Stimulated activated naive CD8-positive, alpha-beta T cell treated with anti-CD3 and anti-CD28 coated beads, Interleukin-15, Interleukin-2, amounts not matched to agents 100 ng/mL and 50 ng/mL, for 24 hours (primary cell): ENCODE data around the gene TRAM2.

Experiments
- H3K27ac Mint-ChIP-seq: one replicate; pipeline ENCODE4 v1.8.0; 2021; ENCODE audit warnings: mild to moderate bottlenecking, mixed read lengths
- H3K27me3 Mint-ChIP-seq: one replicate; pipeline ENCODE4 v1.8.0; 2021; ENCODE audit warnings: mixed read lengths
- H3K36me3 Mint-ChIP-seq: one replicate; pipeline ENCODE4 v1.8.0; 2021; ENCODE audit warnings: low read depth, mixed read lengths
- H3K4me1 Mint-ChIP-seq: one replicate; pipeline ENCODE4 v1.8.0; 2021; ENCODE audit warnings: low read depth, mixed read lengths
- H3K4me3 Mint-ChIP-seq: one replicate; pipeline ENCODE4 v1.8.0; 2021; ENCODE audit warnings: mild to moderate bottlenecking, mixed read lengths
- H3K9me3 Mint-ChIP-seq: one replicate; pipeline ENCODE4 v1.8.0; 2021; ENCODE audit warnings: mixed read lengths

Gene TRAM2

GRCh38 chr6:52537001-52537753 lies 39.7 kb downstream of the TRAM2 start:
- H3K4me1 Mint-ChIP-seq, result peaks cover 40% of the 10 kb centered on the region
- no peaks in the 10 kb centered on the region for H3K9me3 Mint-ChIP-seq
- no peaks in the 10 kb centered on the region for H3K27me3 Mint-ChIP-seq
- no peak overlapping the region for H3K4me3 Mint-ChIP-seq
- peak overlapping the region; percentile 70 for H3K27ac Mint-ChIP-seq
- peaks cover 6% of the 10 kb centered on the region for H3K36me3 Mint-ChIP-seq

GRCh38 chr6:52536424-52536916 lies 40.4 kb downstream of the TRAM2 start:
- H3K9me3 Mint-ChIP-seq, result no peaks in the 10 kb centered on the region
- no peaks in the 10 kb centered on the region for H3K27me3 Mint-ChIP-seq
- H3K4me3 Mint-ChIP-seq, result no peak overlapping the region
- H3K27ac Mint-ChIP-seq, result no peak overlapping the region
- peaks cover 6% of the 10 kb centered on the region for H3K36me3 Mint-ChIP-seq
- peaks cover 40% of the 10 kb centered on the region for H3K4me1 Mint-ChIP-seq

GRCh38 chr6:52535711-52536423 lies 41.0 kb downstream of the TRAM2 start:
- no peak overlapping the region for H3K4me3 Mint-ChIP-seq
- no peaks in the 10 kb centered on the region for H3K27me3 Mint-ChIP-seq
- H3K9me3 Mint-ChIP-seq, result no peaks in the 10 kb centered on the region
- peak overlapping the region; percentile 73 for H3K27ac Mint-ChIP-seq
- H3K36me3 Mint-ChIP-seq, result peaks cover 6% of the 10 kb centered on the region
- peaks cover 40% of the 10 kb centered on the region for H3K4me1 Mint-ChIP-seq

GRCh38 chr6:52534966-52535390 lies 41.9 kb downstream of the TRAM2 start:
- Mint-ChIP-seq H3K9me3 (no peaks in the 10 kb centered on the region), H3K27ac (peak overlapping the region; percentile 23), H3K4me3 (no peak overlapping the region), H3K36me3 (peaks cover 6% of the 10 kb centered on the region), H3K27me3 (no peaks in the 10 kb centered on the region), H3K4me1 (peaks cover 40% of the 10 kb centered on the region)

GRCh38 chr6:52534363-52534762 lies 42.5 kb downstream of the TRAM2 start:
- Mint-ChIP-seq H3K9me3 (no peaks in the 10 kb centered on the region), H3K36me3 (peaks cover 6% of the 10 kb centered on the region), H3K27ac (no peak overlapping the region), H3K27me3 (no peaks in the 10 kb centered on the region), H3K4me1 (peaks cover 38% of the 10 kb centered on the region), H3K4me3 (no peak overlapping the region)

GRCh38 chr6:52533491-52533890 lies 43.4 kb downstream of the TRAM2 start:
- H3K4me3 Mint-ChIP-seq, result no peak overlapping the region
- no peaks in the 10 kb centered on the region for H3K9me3 Mint-ChIP-seq
- H3K27me3 Mint-ChIP-seq, result no peaks in the 10 kb centered on the region
- peaks cover 38% of the 10 kb centered on the region for H3K4me1 Mint-ChIP-seq
- H3K27ac Mint-ChIP-seq, result no peak overlapping the region
- peaks cover 6% of the 10 kb centered on the region for H3K36me3 Mint-ChIP-seq

GRCh38 chr6:52532457-52532856 lies 44.4 kb downstream of the TRAM2 start:
- Mint-ChIP-seq H3K9me3 (no peaks in the 10 kb centered on the region), H3K27me3 (no peaks in the 10 kb centered on the region), H3K27ac (no peak overlapping the region), H3K36me3 (peaks cover 6% of the 10 kb centered on the region), H3K4me1 (peaks cover 29% of the 10 kb centered on the region), H3K4me3 (no peak overlapping the region)

- Mint-ChIP-seq H3K4me1 (peaks cover 22% of the 10 kb centered on the region), H3K27me3 (no peaks in the 10 kb centered on the region), H3K9me3 (no peaks in the 10 kb centered on the region), H3K27ac (no peak overlapping the region), H3K36me3 (peaks cover 6% of the 10 kb centered on the region), H3K4me3 (no peak overlapping the region)
These were observed 45.0 kb downstream of the TRAM2 start for GRCh38 chr6:52531834-52532233.

- no peaks in the 10 kb centered on the region for H3K9me3 Mint-ChIP-seq
- H3K4me1 Mint-ChIP-seq, result peaks cover 18% of the 10 kb centered on the region
- H3K36me3 Mint-ChIP-seq, result peaks cover 6% of the 10 kb centered on the region
- no peak overlapping the region for H3K4me3 Mint-ChIP-seq
- H3K27ac Mint-ChIP-seq, result no peak overlapping the region
- H3K27me3 Mint-ChIP-seq, result no peaks in the 10 kb centered on the region
These were observed 45.5 kb downstream of the TRAM2 start for GRCh38 chr6:52531396-52531795.

- Mint-ChIP-seq H3K9me3 (no peaks in the 10 kb centered on the region), H3K27me3 (no peaks in the 10 kb centered on the region), H3K36me3 (peaks cover 6% of the 10 kb centered on the region), H3K4me1 (peaks cover 8% of the 10 kb centered on the region), H3K4me3 (no peak overlapping the region), H3K27ac (no peak overlapping the region)
These were observed 46.5 kb downstream of the TRAM2 start for GRCh38 chr6:52530351-52530750.

- Mint-ChIP-seq H3K36me3 (no peaks in the 10 kb centered on the region), H3K9me3 (no peaks in the 10 kb centered on the region), H3K4me3 (no peak overlapping the region), H3K27me3 (no peaks in the 10 kb centered on the region), H3K4me1 (no peaks in the 10 kb centered on the region), H3K27ac (no peak overlapping the region)
These were observed 47.5 kb downstream of the TRAM2 start for GRCh38 chr6:52529311-52529710.

GRCh38 chr6:52527436-52527835 lies 49.4 kb downstream of the TRAM2 start:
- no peaks in the 10 kb centered on the region for H3K9me3 Mint-ChIP-seq
- H3K36me3 Mint-ChIP-seq, result no peaks in the 10 kb centered on the region
- H3K27ac Mint-ChIP-seq, result no peak overlapping the region
- no peak overlapping the region for H3K4me3 Mint-ChIP-seq
- no peaks in the 10 kb centered on the region for H3K4me1 Mint-ChIP-seq
- no peaks in the 10 kb centered on the region for H3K27me3 Mint-ChIP-seq

GRCh38 chr6:52526634-52527033 lies 50.2 kb downstream of the TRAM2 start:
- no peak overlapping the region for H3K27ac Mint-ChIP-seq
- no peaks in the 10 kb centered on the region for H3K36me3 Mint-ChIP-seq
- H3K27me3 Mint-ChIP-seq, result no peaks in the 10 kb centered on the region
- no peaks in the 10 kb centered on the region for H3K4me1 Mint-ChIP-seq
- no peak overlapping the region for H3K4me3 Mint-ChIP-seq
- H3K9me3 Mint-ChIP-seq, result no peaks in the 10 kb centered on the region

GRCh38 chr6:52524918-52525317 lies 51.9 kb downstream of the TRAM2 start:
- H3K9me3 Mint-ChIP-seq, result no peaks in the 10 kb centered on the region
- no peaks in the 10 kb centered on the region for H3K36me3 Mint-ChIP-seq
- no peak overlapping the region for H3K4me3 Mint-ChIP-seq
- H3K27me3 Mint-ChIP-seq, result no peaks in the 10 kb centered on the region
- H3K4me1 Mint-ChIP-seq, result no peaks in the 10 kb centered on the region
- H3K27ac Mint-ChIP-seq, result no peak overlapping the region

GRCh38 chr6:52523378-52524142 lies 53.3 kb downstream of the TRAM2 start:
- Mint-ChIP-seq H3K27me3 (no peaks in the 10 kb centered on the region), H3K4me3 (no peak overlapping the region), H3K9me3 (no peaks in the 10 kb centered on the region), H3K27ac (no peak overlapping the region), H3K36me3 (no peaks in the 10 kb centered on the region), H3K4me1 (no peaks in the 10 kb centered on the region)
